RWPE2 (cell line): ENCODE results near the gene BARX1.
"Not testable (repeated sequence)": the region's sequence is repeated elsewhere in the genome, so short reads cannot be mapped to it uniquely, and the experiment has no call there.

Experiments
- ATAC-seq: fragments of 200-7000 bp; cut with Tn5 transposase; 3 replicates; pipeline ENCODE4 v1.9.1; 2021; ENCODE audit warnings: low read depth
- DNase-seq: peaks from one replicate; pipeline ENCODE4 v3.0.0-alpha.2; 2020; ENCODE audit warnings: low spot score
- H3K27ac ChIP-seq: fragments of 450-650 bp; 2 replicates; pipeline ENCODE4 v1.5.1; 2017; ENCODE audit warnings: mild to moderate bottlenecking; ENCODE audit not compliant: poor library complexity, severe bottlenecking
- H3K27me3 ChIP-seq: fragments of 250-450 bp; sonication (Bioruptor Pico); 2 replicates; pipeline ENCODE4 v1.5.1; 2021; ENCODE audit warnings: mild to moderate bottlenecking, moderate library complexity; ENCODE audit not compliant: insufficient read depth, poor library complexity, severe bottlenecking
- H3K36me3 ChIP-seq: fragments of 250-450 bp; sonication (Bioruptor Pico); 2 replicates; pipeline ENCODE4 v1.5.1; 2020; ENCODE audit warnings: low read depth, mild to moderate bottlenecking, moderate library complexity
- H3K4me1 ChIP-seq: fragments of 250-450 bp; sonication (Bioruptor Pico); 2 replicates; pipeline ENCODE4 v1.5.1; 2021; ENCODE audit warnings: mild to moderate bottlenecking, moderate library complexity; ENCODE audit not compliant: insufficient read depth, poor library complexity, severe bottlenecking
- H3K4me3 ChIP-seq: fragments of 250-450 bp; sonication (Bioruptor Pico); 2 replicates; pipeline ENCODE4 v1.5.1; 2021; ENCODE audit warnings: mild to moderate bottlenecking, moderate library complexity; ENCODE audit not compliant: severe bottlenecking
- H3K9me3 ChIP-seq: fragments of 250-450 bp; sonication (Bioruptor Pico); 2 replicates; pipeline ENCODE4 v1.5.1; 2021; ENCODE audit warnings: mild to moderate bottlenecking, moderate library complexity; ENCODE audit not compliant: severe bottlenecking
- TF ChIP-seq, protein P1 (sequence below): fragments of 450-650 bp; IDR thresholded peaks from one replicate; pipeline ENCODE4 v1.5.1; 2017; ENCODE audit warnings: mild to moderate bottlenecking, moderate library complexity; ENCODE audit not compliant: poor library complexity, severe bottlenecking

BARX1 gene

DNA sequence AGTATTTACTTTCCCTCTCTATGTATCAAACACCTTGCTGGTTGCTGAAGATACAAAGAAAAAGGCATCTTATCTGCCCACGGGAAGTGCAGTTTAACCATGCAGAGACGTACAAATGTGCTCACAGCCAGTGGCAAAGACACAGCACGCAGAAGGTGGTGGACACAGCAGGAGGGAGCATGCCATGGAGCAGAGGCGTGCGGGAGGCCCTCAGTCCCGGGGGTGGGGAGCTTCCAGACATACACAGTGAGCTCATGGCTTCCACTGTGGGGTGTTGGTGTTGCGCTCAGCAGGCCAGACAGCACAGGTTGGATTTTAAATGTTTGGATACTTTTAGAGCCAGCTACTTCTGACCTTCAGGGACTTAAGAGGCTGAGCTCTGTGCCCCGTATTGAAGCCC lies 8.8 kb upstream of the BARX1 start:
- TF ChIP-seq, protein P1, sequence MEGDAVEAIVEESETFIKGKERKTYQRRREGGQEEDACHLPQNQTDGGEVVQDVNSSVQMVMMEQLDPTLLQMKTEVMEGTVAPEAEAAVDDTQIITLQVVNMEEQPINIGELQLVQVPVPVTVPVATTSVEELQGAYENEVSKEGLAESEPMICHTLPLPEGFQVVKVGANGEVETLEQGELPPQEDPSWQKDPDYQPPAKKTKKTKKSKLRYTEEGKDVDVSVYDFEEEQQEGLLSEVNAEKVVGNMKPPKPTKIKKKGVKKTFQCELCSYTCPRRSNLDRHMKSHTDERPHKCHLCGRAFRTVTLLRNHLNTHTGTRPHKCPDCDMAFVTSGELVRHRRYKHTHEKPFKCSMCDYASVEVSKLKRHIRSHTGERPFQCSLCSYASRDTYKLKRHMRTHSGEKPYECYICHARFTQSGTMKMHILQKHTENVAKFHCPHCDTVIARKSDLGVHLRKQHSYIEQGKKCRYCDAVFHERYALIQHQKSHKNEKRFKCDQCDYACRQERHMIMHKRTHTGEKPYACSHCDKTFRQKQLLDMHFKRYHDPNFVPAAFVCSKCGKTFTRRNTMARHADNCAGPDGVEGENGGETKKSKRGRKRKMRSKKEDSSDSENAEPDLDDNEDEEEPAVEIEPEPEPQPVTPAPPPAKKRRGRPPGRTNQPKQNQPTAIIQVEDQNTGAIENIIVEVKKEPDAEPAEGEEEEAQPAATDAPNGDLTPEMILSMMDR: no peak
- ATAC-seq: no peak
- Histone ChIP-seq H3K27me3 (peaks cover 28% of the 10 kb centered on the region), H3K9me3 (no peaks in the 10 kb centered on the region), H3K4me3 (no peak overlapping the region), H3K4me1 (no peaks in the 10 kb centered on the region), H3K36me3 (no peaks in the 10 kb centered on the region), H3K27ac (no peak overlapping the region)
- no peak for DNase-seq

DNA sequence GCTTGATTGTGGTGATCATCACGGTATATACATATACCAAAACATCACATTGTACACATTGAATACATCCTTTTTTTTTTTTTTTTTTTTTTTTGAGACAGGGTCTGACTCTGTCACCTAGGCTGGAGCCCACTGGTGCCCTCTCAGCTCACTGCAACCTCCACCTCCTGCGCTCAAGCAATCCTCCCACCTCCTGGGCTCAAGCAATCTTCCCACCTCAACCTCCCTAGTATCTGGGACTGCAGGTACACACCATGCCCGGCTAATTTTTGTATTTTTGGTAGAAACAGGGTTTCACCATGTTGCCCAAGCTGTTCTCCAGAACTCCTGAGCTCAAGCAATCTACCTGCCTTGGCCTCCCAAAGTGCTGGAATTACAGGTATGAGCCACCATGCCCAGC lies 8.3 kb upstream of the BARX1 start:
- not testable (repeated sequence) for ATAC-seq, H3K4me3 ChIP-seq, H3K4me1 ChIP-seq, H3K36me3 ChIP-seq, H3K27ac ChIP-seq, H3K9me3 ChIP-seq, DNase-seq
- H3K27me3 ChIP-seq: peaks cover 33% of the 10 kb centered on the region

GRCh38 chr9:93962561-93963440 lies 7.6 kb upstream of the BARX1 start:
- no peak overlapping the region for H3K4me3 ChIP-seq
- peaks cover 40% of the 10 kb centered on the region for H3K27me3 ChIP-seq
- H3K36me3 ChIP-seq: no peaks in the 10 kb centered on the region
- DNase-seq: no peak
- TF ChIP-seq, protein P1: peak; percentile 87
- H3K4me1 ChIP-seq: no peaks in the 10 kb centered on the region
- H3K27ac ChIP-seq: no peak overlapping the region
- ATAC-seq: peak; percentile 66
- no peaks in the 10 kb centered on the region for H3K9me3 ChIP-seq

GRCh38 chr9:93962017-93962416 lies 6.9 kb upstream of the BARX1 start:
- Histone ChIP-seq H3K36me3 (no peaks in the 10 kb centered on the region), H3K27me3 (peaks cover 47% of the 10 kb centered on the region), H3K4me3 (no peak overlapping the region), H3K9me3 (no peaks in the 10 kb centered on the region), H3K27ac (no peak overlapping the region), H3K4me1 (no peaks in the 10 kb centered on the region)
- TF ChIP-seq, protein P1: no peak
- ATAC-seq (no peak), DNase-seq (no peak)

- no peak for DNase-seq
Observed at GRCh38 chr9:93960971-93961841, 6.1 kb upstream of the BARX1 start.

More at GRCh38 chr9:93960971-93961841, 6.1 kb upstream of the BARX1 start:
- no peaks in the 10 kb centered on the region for H3K36me3 ChIP-seq
- TF ChIP-seq, protein P1: no peak
- H3K4me1 ChIP-seq: no peaks in the 10 kb centered on the region
- H3K27me3 ChIP-seq: peaks cover 56% of the 10 kb centered on the region
- no peak overlapping the region for H3K4me3 ChIP-seq
- no peaks in the 10 kb centered on the region for H3K9me3 ChIP-seq
- no peak overlapping the region for H3K27ac ChIP-seq
- no peak for ATAC-seq
